Endothelial cell of umbilical vein (primary cell): ENCODE results near the gene CCDC182. TPM values are rescaled to one million over a fixed set of nuclear protein-coding genes. Genes with fewer than 3 reads are reported as not detected.

Experiments used
- BruUV-seq: library from RNA; stranded (reverse); fragments of 400-500 nt; replicated peaks from 2 replicates; lab custom pipeline; 2021; lab: Mats Ljungman, UMichigan
- CTCF ChIA-PET: fragments of 300-600, 350-600 bp; sonication (Branson Sonifier 250); formaldehyde crosslinking; loops from one replicate; lab custom pipeline; 2021; ENCODE audit warnings: antibody characterized with exemption, inconsistent platforms; lab: Charles Lee
- POLR2A ChIA-PET: fragments of 300-600, 350-600 bp; sonication (Branson Sonifier 250); formaldehyde crosslinking; loops from one replicate; lab custom pipeline; 2021; ENCODE audit warnings: antibody characterized with exemption, inconsistent platforms; lab: Charles Lee
- DNase-seq: peaks from one replicate; pipeline ENCODE4 v3.0.0-alpha.2; 2011; ENCODE audit warnings: low read depth, low spot score
- FAIRE-seq: peaks from 2 replicates; lab custom pipeline; 2011; peaks lifted over from hg19 to GRCh38; lab: Jason Lieb, UNC
- H2AFZ ChIP-seq: 2 replicates; pipeline ENCODE4 v1.6.0; 2012; ENCODE audit warnings: low read depth, low read length, control low read depth, inconsistent platforms
- H3K27ac ChIP-seq: 2 replicates; pipeline ENCODE4 v1.5.1; 2011; ENCODE audit warnings: low read depth, mild to moderate bottlenecking, control low read depth, low read length, moderate library complexity; ENCODE audit not compliant: insufficient read depth
- H3K27me3 ChIP-seq, 2 experiments: 2 replicates each; pipeline versions ENCODE4 v1.6.0 to v1.6.1; 2011; ENCODE audit warnings: low read length in 2 of 2, mixed read lengths in 1 of 2; ENCODE audit not compliant: control insufficient read depth in 2 of 2, insufficient read depth in 2 of 2
- H3K36me3 ChIP-seq, 2 experiments: 2 replicates in 1 of 2; 3 replicates in 1 of 2; pipeline ENCODE4 v1.5.1; 2011; ENCODE audit warnings: low read length in 2 of 2, mild to moderate bottlenecking in 1 of 2, moderate library complexity in 1 of 2; ENCODE audit not compliant: control insufficient read depth in 2 of 2, insufficient read depth in 2 of 2; ENCODE audit errors: extremely low read depth in 1 of 2
- H3K4me1 ChIP-seq: 3 replicates; pipeline ENCODE4 v1.5.1; 2011; ENCODE audit warnings: mild to moderate bottlenecking, low read length; ENCODE audit not compliant: control insufficient read depth, insufficient read depth; ENCODE audit errors: extremely low read depth
- H3K4me2 ChIP-seq: 2 replicates; pipeline ENCODE4 v1.6.1; 2011; ENCODE audit warnings: low read length, control low read depth, mixed read lengths; ENCODE audit not compliant: insufficient read depth
- H3K4me3 ChIP-seq, 3 experiments: fragments of 200-600 bp in 1 of 3; sonication (generic), shearing (Covaris generic) in 1 of 3; replicated peaks in 1 of 3; 2 replicates each; pipeline ENCODE4 v1.5.1; 2011 to 2016; ENCODE audit warnings: control low read depth in 3 of 3, low read length in 3 of 3, mild to moderate bottlenecking in 2 of 3, inconsistent platforms in 1 of 3, low read depth in 1 of 3, moderate library complexity in 1 of 3; ENCODE audit not compliant: insufficient read depth in 1 of 3
- H3K79me2 ChIP-seq: 2 replicates; pipeline ENCODE4 v1.6.0; 2012; ENCODE audit warnings: low read length, inconsistent platforms; ENCODE audit not compliant: control insufficient read depth, insufficient read depth
- H3K9ac ChIP-seq: replicated peaks from 2 replicates; pipeline ENCODE3; 2011; ENCODE audit warnings: low read length, control low read depth; ENCODE audit not compliant: insufficient read depth; ENCODE audit errors: extremely low read depth
- H3K9me1 ChIP-seq: replicated peaks from 3 replicates; pipeline ENCODE4 v1.6.0; 2011; ENCODE audit warnings: mild to moderate bottlenecking, low read length; ENCODE audit not compliant: control insufficient read depth, insufficient read depth; ENCODE audit errors: extremely low read depth
- H3K9me3 ChIP-seq: replicated peaks from 2 replicates; pipeline ENCODE4 v1.5.1; 2012; ENCODE audit warnings: low read length, inconsistent platforms; ENCODE audit not compliant: control insufficient read depth, insufficient read depth
- H4K20me1 ChIP-seq: replicated peaks from 2 replicates; pipeline ENCODE3; 2011; ENCODE audit warnings: mild to moderate bottlenecking, low read length; ENCODE audit not compliant: control insufficient read depth, insufficient read depth; ENCODE audit errors: extremely low read depth
- EZH2 ChIP-seq: IDR thresholded peaks from 2 replicates; pipeline ENCODE4 v1.6.1; 2012; ENCODE audit warnings: borderline replicate concordance, low read depth, mild to moderate bottlenecking, moderate library complexity, low read length, inconsistent platforms; ENCODE audit not compliant: severe bottlenecking
- FOS ChIP-seq: IDR thresholded peaks from 2 replicates; pipeline ENCODE4 v1.6.1; 2011; ENCODE audit warnings: mild to moderate bottlenecking, low read length, moderate library complexity, borderline replicate concordance; ENCODE audit not compliant: insufficient read depth
- GATA2 ChIP-seq: IDR thresholded peaks from 2 replicates; pipeline ENCODE4 v1.7.0; 2011; ENCODE audit warnings: low read depth, mild to moderate bottlenecking, moderate library complexity, mixed read lengths, low read length; ENCODE audit not compliant: insufficient read length, insufficient read depth
- JUN ChIP-seq: IDR thresholded peaks from 2 replicates; pipeline ENCODE4 v1.6.1; 2011; ENCODE audit warnings: borderline replicate concordance, low read depth; ENCODE audit not compliant: insufficient read length, insufficient read depth
- MYC ChIP-seq: IDR thresholded peaks from one replicate; pipeline ENCODE4 v1.6.1; 2011; ENCODE audit warnings: mild to moderate bottlenecking, low read depth, low read length
- POLR2A ChIP-seq: IDR thresholded peaks from 2 replicates; pipeline ENCODE4 v1.6.1; 2012; ENCODE audit warnings: low read depth, mild to moderate bottlenecking, control low read depth, low read length
- POLR2AphosphoS5 ChIP-seq: IDR thresholded peaks from 2 replicates; pipeline ENCODE4 v1.6.1; 2012; ENCODE audit warnings: low read depth, mild to moderate bottlenecking, control low read depth, low read length, moderate library complexity; ENCODE audit not compliant: insufficient read depth
- dilution Hi-C: fragments of 300-500 bp; cut with MboI; formaldehyde crosslinking; loops from one replicate; pipeline ENCODE4 v1.15.0; 2019; ENCODE audit warnings: low sequenced_read_pairs; ENCODE audit not compliant: extremely low pct_ligation_motif_present
- intact Hi-C: fragments of 100-400 bp; cut with micrococcal nuclease; formaldehyde crosslinking; loops from one replicate; pipeline ENCODE4 v1.10.0; 2022
- polyA plus RNA-seq, 4 experiments: library from polyadenylated mRNA; depleted of rRNA in 3 of 4; stranded (reverse) in 3 of 4; unstranded in 1 of 4; fragments of >200 nt; gene quantifications; 2 replicates each; pipeline versions ENCODE4 v1.2.1 to v1.2.3, GENCODE V29; 2011 to 2012; ENCODE audit warnings: missing spikeins in 1 of 4
- total RNA-seq: library from RNA; stranded (reverse); gene quantifications from 2 replicates; pipeline ENCODE4 v1.2.3, GENCODE V29; 2021
- TF ChIP-seq, protein P1 (sequence below), 2 donors: IDR thresholded peaks; 1 replicate in 1 of 2; 2 replicates in 1 of 2; pipeline ENCODE4 v1.5.1; 2011; ENCODE audit warnings: low read length in 2 of 2, mild to moderate bottlenecking in 2 of 2, moderate library complexity in 2 of 2, control low read depth in 1 of 2, inconsistent platforms in 1 of 2, low read depth in 1 of 2; ENCODE audit not compliant: insufficient read depth in 1 of 2; ENCODE audit errors: extremely low read depth in 1 of 2
- TF ChIP-seq, protein P2 (sequence below): IDR thresholded peaks from 2 replicates; pipeline ENCODE4 v1.6.1; 2011; ENCODE audit not compliant: insufficient read depth, insufficient read length

CCDC182 gene
- total and polyA plus RNA-seq, 2 donors (not counting 3 experiments of a cell fraction or from before 2014, with no cell fraction given): not detected

DNA sequence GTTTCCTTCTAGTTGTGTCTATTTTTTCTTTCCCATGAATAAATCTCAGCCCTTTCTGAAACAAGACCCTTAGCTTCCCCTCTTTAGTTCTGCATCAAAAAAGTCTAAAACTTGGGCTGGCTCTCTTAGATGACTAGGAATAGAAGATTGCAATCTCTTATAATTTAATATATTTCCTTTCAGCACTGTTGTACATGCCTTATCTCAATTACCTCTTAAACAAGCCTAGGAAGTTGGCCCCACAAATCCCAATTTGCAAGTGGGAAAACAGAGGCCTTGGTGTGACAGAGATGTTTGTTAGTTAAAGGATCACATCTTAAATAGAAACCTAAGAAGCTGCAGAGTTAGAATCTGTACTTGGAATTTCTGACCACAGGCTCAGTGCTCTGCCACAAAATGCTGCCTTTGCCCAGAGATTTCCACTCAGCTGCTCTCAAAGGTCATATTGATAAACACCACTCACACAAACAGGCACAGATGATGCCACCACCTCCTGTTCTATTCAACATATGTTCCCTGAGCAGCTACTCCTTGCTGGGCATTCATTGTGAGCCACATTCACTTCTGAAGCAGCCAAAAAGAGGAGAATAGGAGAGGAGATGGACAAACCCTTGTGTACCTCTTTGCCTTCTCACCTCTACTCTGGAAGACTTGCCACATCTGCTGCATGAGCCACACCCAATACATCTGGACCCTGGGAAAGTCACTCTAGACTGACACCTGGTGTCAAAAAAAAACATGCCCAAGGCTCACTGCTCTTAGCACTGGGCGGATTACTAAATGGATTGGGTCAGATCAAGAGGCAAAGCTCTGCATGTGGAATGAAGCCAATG lies 5.5 kb downstream of the CCDC182 start:
- TF ChIP-seq EZH2: no peak
- TF ChIP-seq, protein P1, sequence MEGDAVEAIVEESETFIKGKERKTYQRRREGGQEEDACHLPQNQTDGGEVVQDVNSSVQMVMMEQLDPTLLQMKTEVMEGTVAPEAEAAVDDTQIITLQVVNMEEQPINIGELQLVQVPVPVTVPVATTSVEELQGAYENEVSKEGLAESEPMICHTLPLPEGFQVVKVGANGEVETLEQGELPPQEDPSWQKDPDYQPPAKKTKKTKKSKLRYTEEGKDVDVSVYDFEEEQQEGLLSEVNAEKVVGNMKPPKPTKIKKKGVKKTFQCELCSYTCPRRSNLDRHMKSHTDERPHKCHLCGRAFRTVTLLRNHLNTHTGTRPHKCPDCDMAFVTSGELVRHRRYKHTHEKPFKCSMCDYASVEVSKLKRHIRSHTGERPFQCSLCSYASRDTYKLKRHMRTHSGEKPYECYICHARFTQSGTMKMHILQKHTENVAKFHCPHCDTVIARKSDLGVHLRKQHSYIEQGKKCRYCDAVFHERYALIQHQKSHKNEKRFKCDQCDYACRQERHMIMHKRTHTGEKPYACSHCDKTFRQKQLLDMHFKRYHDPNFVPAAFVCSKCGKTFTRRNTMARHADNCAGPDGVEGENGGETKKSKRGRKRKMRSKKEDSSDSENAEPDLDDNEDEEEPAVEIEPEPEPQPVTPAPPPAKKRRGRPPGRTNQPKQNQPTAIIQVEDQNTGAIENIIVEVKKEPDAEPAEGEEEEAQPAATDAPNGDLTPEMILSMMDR (IDR thresholded peaks at IDR 0.05; ENCODE audit: extremely low read depth in 1 of 2, insufficient read depth in 1 of 2, low read depth in 1 of 2, low read length in 2 of 2): peak; percentile 5 to 8
- no peak overlapping the region for H3K4me3 ChIP-seq
- no peaks in the 10 kb centered on the region for H3K9me3 ChIP-seq
- ChIA-PET CTCF (interaction anchor here (0.6 to 4.1 kb wide), 8 partner anchors 8 to 611 kb away, joined by 3 to 27 read pairs (median 4); no protein-coding TSS in a partner anchor), POLR2A (no interaction called here)
- H3K9me1 ChIP-seq: no peaks in the 10 kb centered on the region
- H3K27me3 ChIP-seq: peaks cover 9 to 10% of the 10 kb centered on the region in 2 experiments
- dilution Hi-C loops (no loop called here), intact Hi-C loops (no loop called here)
- no peaks in the 10 kb centered on the region for H4K20me1 ChIP-seq
- no peak for DNase-seq
- FAIRE-seq: no peak
- H3K27ac ChIP-seq: no peak overlapping the region
- no TSS peak for BruUV-seq
- H3K4me1 ChIP-seq: no peaks in the 10 kb centered on the region
- no peak overlapping the region for H3K4me2 ChIP-seq
- no peaks in the 10 kb centered on the region for H3K79me2 ChIP-seq
- no peaks in the 10 kb centered on the region for H3K36me3 ChIP-seq
- no peak overlapping the region for H3K9ac ChIP-seq
- no peak overlapping the region for H2AFZ ChIP-seq

GRCh38 chr17:57737450-57737849 lies 7.6 kb downstream of the CCDC182 start:
- Histone ChIP-seq H3K9me1 (no peaks in the 10 kb centered on the region), H3K79me2 (no peaks in the 10 kb centered on the region), H3K4me1 (no peaks in the 10 kb centered on the region), H3K9ac (no peak overlapping the region), H3K4me3 (no peak overlapping the region), H3K27me3 (peaks cover 6 to 22% of the 10 kb centered on the region in 2 experiments), H3K9me3 (no peaks in the 10 kb centered on the region), H2AFZ (no peak overlapping the region), H4K20me1 (no peaks in the 10 kb centered on the region), H3K27ac (no peak overlapping the region), H3K36me3 (no peaks in the 10 kb centered on the region), H3K4me2 (no peak overlapping the region)
- DNase-seq (no peak), FAIRE-seq (no peak)
- BruUV-seq: no TSS peak
- POLR2A ChIA-PET: no interaction called here
- intact Hi-C loops: no loop called here
- dilution Hi-C loops: no loop called here
- TF ChIP-seq GATA2: no peak
- TF ChIP-seq POLR2A: no peak
- no peak for TF ChIP-seq JUN
- TF ChIP-seq, protein P1 (IDR thresholded peaks at IDR 0.05; ENCODE audit: extremely low read depth in 1 of 2, insufficient read depth in 1 of 2, low read depth in 1 of 2, low read length in 2 of 2): no peak
- TF ChIP-seq MYC: no peak
- no peak for TF ChIP-seq FOS
- TF ChIP-seq POLR2AphosphoS5: no peak
- TF ChIP-seq, protein P2, sequence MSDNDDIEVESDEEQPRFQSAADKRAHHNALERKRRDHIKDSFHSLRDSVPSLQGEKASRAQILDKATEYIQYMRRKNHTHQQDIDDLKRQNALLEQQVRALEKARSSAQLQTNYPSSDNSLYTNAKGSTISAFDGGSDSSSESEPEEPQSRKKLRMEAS: no peak
- no peak for TF ChIP-seq EZH2
- CTCF ChIA-PET: interaction anchor here (1.7 to 2.0 kb wide), 2 partner anchors 10 to 494 kb away, joined by 7 to 9 read pairs; no protein-coding TSS in a partner anchor
